22Rv1 (cell line): Measurements from ENCODE around the gene CCR7.

Experiments
- H3K27ac ChIP-seq: fragments of 450-650 bp; 2 replicates; pipeline ENCODE4 v1.5.1; 2017
- CTCF ChIP-seq: fragments of 450-650 bp; IDR thresholded peaks from 2 replicates; pipeline ENCODE4 v1.5.1; 2017; ENCODE audit warnings: mild to moderate bottlenecking
- ZFX ChIP-seq: fragments of 450-650 bp; IDR thresholded peaks from 2 replicates; pipeline ENCODE4 v1.6.1; 2017; ENCODE audit warnings: antibody characterized with exemption, borderline replicate concordance

CCR7 gene

GRCh38 chr17:40520991-40521453 lies 44.2 kb downstream of the CCR7 start:
- H3K27ac ChIP-seq, result no peak overlapping the region
- TF ChIP-seq ZFX, result no peak
- TF ChIP-seq CTCF, result no peak

GRCh38 chr17:40519089-40519775 lies 46.0 kb downstream of the CCR7 start:
- H3K27ac ChIP-seq, result no peak overlapping the region
- TF ChIP-seq ZFX (no peak), CTCF (no peak)

DNA sequence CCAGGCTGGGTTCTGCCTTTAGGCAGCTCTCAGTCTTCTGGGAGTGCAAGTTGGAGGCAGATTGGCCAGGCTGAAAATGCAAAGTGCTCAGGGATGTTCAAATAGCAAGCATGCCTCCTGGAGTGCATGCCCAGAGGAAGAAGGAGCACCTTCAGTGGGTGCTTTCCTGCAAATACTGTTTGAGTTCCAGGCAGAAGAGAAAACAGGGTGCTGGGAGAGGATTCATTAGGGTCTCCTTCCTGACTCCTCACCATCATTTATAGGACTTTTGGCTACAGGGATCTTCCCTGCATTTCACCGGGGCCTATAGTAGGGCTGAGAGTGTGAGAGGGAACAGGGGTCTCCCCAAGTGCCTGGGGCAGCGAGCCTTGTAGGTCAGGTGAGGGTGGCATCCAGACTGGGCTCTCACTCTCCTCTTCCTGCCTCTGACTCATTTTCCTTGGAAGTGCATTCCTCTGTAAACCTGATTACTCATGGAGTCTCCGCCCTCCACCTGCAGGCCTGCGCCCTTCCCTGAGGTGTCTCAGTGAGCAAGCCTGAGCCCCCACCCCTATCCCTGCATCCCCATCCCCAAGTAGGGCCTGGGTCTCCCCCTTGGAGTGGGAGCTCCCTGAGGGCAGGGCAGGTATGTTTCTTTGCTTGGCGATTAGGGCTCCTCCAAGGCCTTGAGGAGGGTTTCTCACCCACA lies 46.7 kb downstream of the CCR7 start:
- TF ChIP-seq ZFX (no peak), CTCF (no peak)
- H3K27ac ChIP-seq, result no peak overlapping the region

DNA sequence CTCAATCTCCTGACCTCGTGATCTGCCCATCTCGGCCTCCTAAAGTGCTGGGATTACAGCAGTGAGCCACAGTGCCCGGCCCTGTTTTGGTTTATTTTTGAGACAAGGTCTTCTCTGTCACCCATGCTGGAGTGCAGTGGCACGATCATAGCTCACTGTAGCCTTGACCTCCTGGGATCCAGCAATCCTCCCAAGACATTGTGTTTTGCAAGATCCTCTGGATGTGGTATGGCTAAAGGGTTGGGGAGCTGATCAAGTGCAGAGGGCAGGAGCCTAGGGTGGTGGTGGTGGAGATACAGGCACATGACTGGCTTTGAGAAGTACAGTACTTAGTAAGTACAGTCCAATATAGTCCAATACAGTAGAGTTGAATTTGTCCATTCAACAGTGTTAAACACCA lies 47.3 kb downstream of the CCR7 start:
- no peak overlapping the region for H3K27ac ChIP-seq
- no peak for TF ChIP-seq ZFX
- TF ChIP-seq CTCF, result no peak

GRCh38 chr17:40517286-40517662 lies 48.0 kb downstream of the CCR7 start:
- TF ChIP-seq CTCF (no peak), ZFX (no peak)
- no peak overlapping the region for H3K27ac ChIP-seq

- no peak overlapping the region for H3K27ac ChIP-seq
- TF ChIP-seq CTCF, result no peak
- TF ChIP-seq ZFX, result no peak
Measured at GRCh38 chr17:40516581-40517285, 48.5 kb downstream of the CCR7 start.
